ENCODE data around the gene TMEM250.
A peak's percentile ranks its signal among the peaks of the same experiment; 100 is the strongest.
"Not testable (repeated sequence)": the region's sequence is repeated elsewhere in the genome, so short reads cannot be mapped to it uniquely, and the experiment has no call there.

The TMEM250 gene, protein sequence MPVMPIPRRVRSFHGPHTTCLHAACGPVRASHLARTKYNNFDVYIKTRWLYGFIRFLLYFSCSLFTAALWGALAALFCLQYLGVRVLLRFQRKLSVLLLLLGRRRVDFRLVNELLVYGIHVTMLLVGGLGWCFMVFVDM

GRCh38 chr9:136118320-136119060, at the start of gene TMEM250:
Gene TMEM250 (minus strand): TSS chr9:136118875. CDS start chr9:136116900, 1,975 bp downstream.
- DNase-seq, result peak; percentile 95

- DNase-seq, result no peak
Measured at GRCh38 chr9:136163248-136163850, 44.7 kb upstream of the TMEM250 start.

DNA sequence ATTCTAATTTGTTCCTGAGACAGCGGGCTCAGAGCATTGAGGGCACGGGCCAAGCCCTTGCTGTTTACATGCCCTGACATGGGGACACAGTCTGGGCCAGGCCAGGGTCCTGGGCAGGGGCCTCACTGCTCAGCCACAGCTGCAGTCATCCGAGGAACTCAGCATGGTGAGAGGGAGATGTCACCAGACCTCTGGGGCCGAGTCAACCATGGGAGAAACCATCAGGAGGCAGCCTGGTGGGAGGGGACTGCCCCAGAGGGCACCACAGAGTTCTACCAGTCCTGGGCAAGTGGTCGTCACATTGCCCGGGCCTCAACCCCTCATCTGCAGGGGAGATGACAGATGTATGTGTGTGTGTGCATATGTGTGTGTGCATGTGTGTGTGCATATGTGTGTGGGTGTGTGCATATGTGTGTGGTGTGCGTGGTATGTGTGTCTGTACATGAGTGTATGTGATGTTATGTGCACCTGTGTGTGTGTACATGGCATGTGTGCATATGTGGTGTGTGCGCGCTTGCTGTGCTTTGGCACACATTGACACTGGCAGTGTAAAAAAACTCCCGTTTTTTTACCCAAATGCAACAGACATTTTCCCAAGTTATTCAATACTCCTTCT, 42.4 kb upstream of the TMEM250 start:
- no peak for DNase-seq

DNA sequence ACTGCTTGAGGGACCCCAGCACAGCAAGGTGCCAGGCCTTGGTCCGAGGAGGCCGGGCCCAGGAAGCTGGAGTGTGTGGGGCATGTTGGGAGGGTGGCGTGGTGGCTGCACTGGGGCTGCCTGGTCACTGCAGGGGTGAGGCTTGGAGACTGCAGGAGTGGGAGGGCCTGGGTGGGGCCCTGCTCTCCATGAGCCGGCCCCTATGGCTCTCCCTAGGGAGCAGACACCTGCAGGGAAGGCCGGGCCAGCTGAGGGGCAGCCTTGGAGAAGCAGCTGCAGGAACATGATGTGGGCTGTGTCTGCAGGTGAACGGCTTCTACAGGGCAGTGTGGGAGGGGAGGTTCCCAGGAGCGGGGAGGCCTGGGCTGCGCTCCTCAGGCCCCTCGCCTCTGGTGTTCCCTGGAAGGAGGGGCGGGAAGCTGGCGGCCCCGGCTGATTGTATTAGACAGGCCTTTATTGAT, 41.7 kb upstream of the TMEM250 start:
- DNase-seq, result no peak

DNA sequence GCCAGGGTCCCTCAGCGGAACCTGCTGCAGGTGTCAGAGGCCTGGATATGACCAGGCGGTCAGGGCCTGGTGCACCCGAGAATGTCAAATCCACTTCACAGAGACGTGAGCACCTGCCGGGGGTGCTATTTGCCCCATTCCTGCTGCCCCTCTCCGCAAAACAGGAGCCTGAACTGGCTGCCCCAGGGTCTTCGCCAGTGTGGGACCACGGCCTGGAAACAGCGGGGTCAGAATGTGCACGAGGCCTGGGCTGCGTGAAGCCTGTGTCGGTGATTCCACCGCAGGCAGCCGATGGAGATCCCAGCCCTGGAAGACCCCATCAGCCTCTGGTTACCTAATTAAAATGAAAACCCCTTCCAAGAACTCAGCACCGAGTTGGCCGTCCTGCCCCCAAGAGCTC, 41.2 kb upstream of the TMEM250 start:
- DNase-seq, result no peak

- DNase-seq, result no peak
Measured at GRCh38 chr9:136157477-136158265, 39.0 kb upstream of the TMEM250 start.

GRCh38 chr9:136156209-136157120, 37.8 kb upstream of the TMEM250 start:
- DNase-seq, result no peak

- DNase-seq, result no peak
Measured at GRCh38 chr9:136155576-136155975, 36.9 kb upstream of the TMEM250 start.

GRCh38 chr9:136154943-136155342, 36.3 kb upstream of the TMEM250 start:
- DNase-seq, result no peak

- DNase-seq, result no peak
Measured at GRCh38 chr9:136153381-136154065, 34.8 kb upstream of the TMEM250 start.

GRCh38 chr9:136152931-136153330, 34.3 kb upstream of the TMEM250 start:
- DNase-seq, result no peak

- no peak for DNase-seq
Measured at GRCh38 chr9:136152543-136152866, 33.8 kb upstream of the TMEM250 start.

GRCh38 chr9:136151848-136152542, 33.3 kb upstream of the TMEM250 start:
- DNase-seq, result no peak

DNA sequence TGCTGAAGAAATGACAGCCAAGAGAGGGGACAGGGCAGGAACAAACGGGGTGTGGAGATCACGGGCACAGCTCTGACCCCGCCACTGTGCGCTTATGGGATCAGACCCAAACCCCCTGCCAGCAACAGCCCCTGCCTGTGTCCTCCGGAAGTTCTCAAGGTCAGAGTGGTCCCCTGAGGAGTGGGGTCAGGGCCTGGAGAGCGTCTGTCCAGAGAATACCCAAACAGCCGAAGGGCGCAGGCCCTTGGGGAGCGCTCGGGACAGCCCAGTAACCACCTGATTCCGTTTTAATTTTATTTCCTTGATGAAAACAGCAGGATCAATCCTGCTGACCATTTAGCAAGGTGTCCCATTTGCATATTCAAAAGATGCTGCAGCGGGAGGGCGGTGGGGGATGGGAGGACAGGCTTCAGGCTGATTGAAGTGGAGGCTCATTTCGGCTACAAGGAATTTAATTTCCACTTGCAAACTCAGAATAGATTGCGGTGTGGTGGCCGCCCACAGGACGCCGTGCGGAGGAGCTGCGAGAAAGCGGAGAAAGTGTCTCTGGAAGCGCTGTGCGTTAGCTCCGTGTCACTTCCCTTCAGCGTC, 32.6 kb upstream of the TMEM250 start:
- DNase-seq, result no peak

GRCh38 chr9:136150664-136151213, 32.1 kb upstream of the TMEM250 start:
- DNase-seq, result not testable (repeated sequence)

DNA sequence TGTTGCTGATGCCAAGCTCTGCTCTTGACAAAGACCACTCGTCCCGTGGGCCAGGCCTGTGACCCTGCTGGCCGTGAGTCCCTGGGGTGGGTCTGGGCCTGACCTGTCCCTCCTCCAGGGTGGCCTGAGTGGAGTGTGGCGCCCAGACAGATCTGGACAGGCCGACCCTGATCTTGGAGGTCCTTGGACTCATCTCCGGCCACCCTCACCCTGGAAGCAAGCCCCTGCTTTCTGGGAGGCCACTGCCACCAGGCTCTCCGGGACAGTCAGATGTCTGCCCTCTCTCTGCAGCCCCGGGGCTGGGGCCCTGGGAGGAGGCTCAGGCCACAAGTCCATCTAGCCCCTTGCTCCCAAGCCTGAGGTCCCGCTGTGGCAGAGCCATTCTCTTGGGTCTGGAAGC, 31.2 kb upstream of the TMEM250 start:
- no peak for DNase-seq

DNA sequence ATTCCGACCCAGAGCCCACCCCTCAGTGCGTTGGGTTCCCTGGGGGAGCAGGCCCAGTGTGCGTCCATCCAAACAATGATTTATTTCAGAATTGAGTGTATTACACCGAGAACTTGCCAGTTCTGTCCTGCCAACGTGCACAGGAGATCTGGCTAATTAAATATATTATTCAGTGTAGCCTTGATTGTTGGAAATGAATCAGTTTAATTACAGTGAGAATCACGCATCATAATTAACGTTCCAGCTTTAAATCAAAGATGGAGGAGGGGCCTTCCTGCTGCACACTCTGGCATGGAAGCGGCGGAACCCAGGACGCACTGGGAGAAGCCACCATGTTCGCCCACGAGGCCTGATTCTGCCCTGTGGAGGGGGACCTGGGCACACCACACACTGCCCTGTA, 30.7 kb upstream of the TMEM250 start:
- no peak for DNase-seq

- no peak for DNase-seq
Measured at GRCh38 chr9:136148766-136149165, 30.1 kb upstream of the TMEM250 start.

GRCh38 chr9:136147890-136148714, 29.4 kb upstream of the TMEM250 start:
- DNase-seq, result no peak

Data from stimulated activated naive CD4-positive, alpha-beta T cell treated with Interleukin-2 at 50 U/mL for 16 hours (primary cell).